ENCODE measurements around the gene FKBP14.

Gene FKBP14

GRCh38 chr7:30048582-30048981 is 22.1 kb upstream of the FKBP14 start:
- no peaks in the 10 kb centered on the region for H3K9me2 ChIP-seq (replicated peaks; ENCODE audit: insufficient read depth, low read length)
- H3K9me3 ChIP-seq (ENCODE audit: insufficient read depth, low read length), result no peaks in the 10 kb centered on the region
- H3K36me3 ChIP-seq (ENCODE audit: low read length), result 0 out of 2 replicates have a peak, but pooled peaks cover 4% of the 10 kb centered on the region
- no peaks in the 10 kb centered on the region for H3F3A ChIP-seq (ENCODE audit: insufficient read depth)
- H4K20me1 ChIP-seq (ENCODE audit: low read depth, low read length), result no peaks in the 10 kb centered on the region
- no peak overlapping the region for H3K27ac ChIP-seq (ENCODE audit: low read depth, low read length)
- H3K4me3 ChIP-seq (ENCODE audit: insufficient read depth, low read length, poor library complexity, severe bottlenecking), result no peak overlapping the region
- no peak overlapping the region for H3K4me2 ChIP-seq (ENCODE audit: low read depth, low read length, poor library complexity, severe bottlenecking)
- no peak overlapping the region for H2AFZ ChIP-seq (ENCODE audit: low read depth, low read length, severe bottlenecking)
- no peak overlapping the region for H3K9ac ChIP-seq (ENCODE audit: low read length)
- H3K79me2 ChIP-seq (ENCODE audit: insufficient read depth, low read length), result no peaks in the 10 kb centered on the region
- H3K27me3 ChIP-seq (ENCODE audit: low read length), result no peaks in the 10 kb centered on the region
- TF ChIP-seq EZH2phosphoT487 (conservative IDR thresholded peaks at IDR 0.05; ENCODE audit: low read length), result no peak
- TF ChIP-seq CTCF (IDR thresholded peaks at IDR 0.05; ENCODE audit: insufficient read depth, low read length, poor library complexity, severe bottlenecking), result no peak

GRCh38 chr7:30047124-30047523 is 20.6 kb upstream of the FKBP14 start:
- Histone ChIP-seq H3K9me3 (ENCODE audit: insufficient read depth, low read length) (peaks cover 3% of the 10 kb centered on the region; the same call in 1 of the 2 replicates), H4K20me1 (ENCODE audit: low read depth, low read length) (no peaks in the 10 kb centered on the region), H3K9me2 (replicated peaks; ENCODE audit: insufficient read depth, low read length) (no peaks in the 10 kb centered on the region), H3K4me2 (ENCODE audit: low read depth, low read length, poor library complexity, severe bottlenecking) (no peak overlapping the region), H3K36me3 (ENCODE audit: low read length) (0 out of 2 replicates have a peak, but pooled peaks cover 4% of the 10 kb centered on the region), H3K27ac (ENCODE audit: low read depth, low read length) (no peak overlapping the region), H3K79me2 (ENCODE audit: insufficient read depth, low read length) (no peaks in the 10 kb centered on the region), H3K4me3 (ENCODE audit: insufficient read depth, low read length, poor library complexity, severe bottlenecking) (no peak overlapping the region), H3K9ac (ENCODE audit: low read length) (no peak overlapping the region), H2AFZ (ENCODE audit: low read depth, low read length, severe bottlenecking) (no peak overlapping the region), H3F3A (ENCODE audit: insufficient read depth) (no peaks in the 10 kb centered on the region), H3K27me3 (ENCODE audit: low read length) (no peaks in the 10 kb centered on the region)
- TF ChIP-seq CTCF (IDR thresholded peaks at IDR 0.05; ENCODE audit: insufficient read depth, low read length, poor library complexity, severe bottlenecking), result no peak
- TF ChIP-seq EZH2phosphoT487 (conservative IDR thresholded peaks at IDR 0.05; ENCODE audit: low read length), result no peak

- no peaks in the 10 kb centered on the region for H3K9me2 ChIP-seq (replicated peaks; ENCODE audit: insufficient read depth, low read length)
- H2AFZ ChIP-seq (ENCODE audit: low read depth, low read length, severe bottlenecking), result no peak overlapping the region
- H3K79me2 ChIP-seq (ENCODE audit: insufficient read depth, low read length), result no peaks in the 10 kb centered on the region
- no peak overlapping the region for H3K27ac ChIP-seq (ENCODE audit: low read depth, low read length)
- H3K4me3 ChIP-seq (ENCODE audit: insufficient read depth, low read length, poor library complexity, severe bottlenecking), result no peak overlapping the region
- peaks cover 10% of the 10 kb centered on the region; the same call in 1 of the 2 replicates for H3K9me3 ChIP-seq (ENCODE audit: insufficient read depth, low read length)
- H4K20me1 ChIP-seq (ENCODE audit: low read depth, low read length), result no peaks in the 10 kb centered on the region
- H3F3A ChIP-seq (ENCODE audit: insufficient read depth), result no peaks in the 10 kb centered on the region
- no peak overlapping the region for H3K4me2 ChIP-seq (ENCODE audit: low read depth, low read length, poor library complexity, severe bottlenecking)
- TF ChIP-seq EZH2phosphoT487 (conservative IDR thresholded peaks at IDR 0.05; ENCODE audit: low read length) (no peak), CTCF (IDR thresholded peaks at IDR 0.05; ENCODE audit: insufficient read depth, low read length, poor library complexity, severe bottlenecking) (no peak)
- no peak overlapping the region for H3K9ac ChIP-seq (ENCODE audit: low read length)
- 0 out of 2 replicates have a peak, but pooled peaks cover 4% of the 10 kb centered on the region for H3K36me3 ChIP-seq (ENCODE audit: low read length)
- H3K27me3 ChIP-seq (ENCODE audit: low read length), result no peaks in the 10 kb centered on the region
Measured at GRCh38 chr7:30046127-30046770, 19.7 kb upstream of the FKBP14 start.

All from SU-DHL-6 (cell line).